A549 (cell line): ENCODE data around the gene WDFY2.

Source experiments
- CHD4 ChIP-seq: fragments of 200-600 bp; sonication (generic); IDR thresholded peaks from 2 replicates; pipeline ENCODE4 v1.6.1; 2016; ENCODE audit warnings: antibody characterized with exemption, mild to moderate bottlenecking, borderline replicate concordance
- MAFK ChIP-seq: fragments of 450-650 bp; IDR thresholded peaks from 2 replicates; pipeline ENCODE4 v1.6.1; 2014; ENCODE audit not compliant: partially characterized antibody
- PBX3 ChIP-seq: IDR thresholded peaks from 2 replicates; pipeline ENCODE4 v1.6.1; 2012
- POLR2A ChIP-seq: IDR thresholded peaks from 2 replicates; pipeline ENCODE4 v1.6.1; 2012; ENCODE audit warnings: mild to moderate bottlenecking, low read length
- RNF2 ChIP-seq: fragments of 200-600 bp; sonication (generic); IDR thresholded peaks from 2 replicates; pipeline ENCODE4 v1.6.1; 2016; ENCODE audit warnings: low read depth, mild to moderate bottlenecking, antibody characterized with exemption, moderate library complexity, borderline replicate concordance
- USF2 ChIP-seq: fragments of 450-650 bp; IDR thresholded peaks from 2 replicates; pipeline ENCODE4 v1.6.1; 2014; ENCODE audit warnings: antibody characterized with exemption
- ZNF302 ChIP-seq: fragments of 250-450 bp; sonication (Bioruptor Pico); IDR thresholded peaks from 2 replicates; pipeline ENCODE4 v1.9.0; 2021; ENCODE audit warnings: inconsistent platforms, mild to moderate bottlenecking, moderate library complexity
- ZSCAN20 ChIP-seq: fragments of 250-450 bp; sonication (Bioruptor Pico); IDR thresholded peaks from 2 replicates; pipeline ENCODE4 v1.8.0; 2022; ENCODE audit warnings: mild to moderate bottlenecking, moderate library complexity
- TF ChIP-seq, protein P1 (sequence below): fragments of >200 bp; sonication (Bioruptor Twin); formaldehyde crosslinking; IDR thresholded peaks from 3 replicates; pipeline ENCODE4 v1.5.1; 2016
- TF ChIP-seq, protein P2 (sequence below): fragments of 200-600 bp; sonication (generic); IDR thresholded peaks from 2 replicates; pipeline ENCODE4 v1.6.1; 2016; ENCODE audit warnings: antibody characterized with exemption, mild to moderate bottlenecking, moderate library complexity

- TF ChIP-seq, protein P1, sequence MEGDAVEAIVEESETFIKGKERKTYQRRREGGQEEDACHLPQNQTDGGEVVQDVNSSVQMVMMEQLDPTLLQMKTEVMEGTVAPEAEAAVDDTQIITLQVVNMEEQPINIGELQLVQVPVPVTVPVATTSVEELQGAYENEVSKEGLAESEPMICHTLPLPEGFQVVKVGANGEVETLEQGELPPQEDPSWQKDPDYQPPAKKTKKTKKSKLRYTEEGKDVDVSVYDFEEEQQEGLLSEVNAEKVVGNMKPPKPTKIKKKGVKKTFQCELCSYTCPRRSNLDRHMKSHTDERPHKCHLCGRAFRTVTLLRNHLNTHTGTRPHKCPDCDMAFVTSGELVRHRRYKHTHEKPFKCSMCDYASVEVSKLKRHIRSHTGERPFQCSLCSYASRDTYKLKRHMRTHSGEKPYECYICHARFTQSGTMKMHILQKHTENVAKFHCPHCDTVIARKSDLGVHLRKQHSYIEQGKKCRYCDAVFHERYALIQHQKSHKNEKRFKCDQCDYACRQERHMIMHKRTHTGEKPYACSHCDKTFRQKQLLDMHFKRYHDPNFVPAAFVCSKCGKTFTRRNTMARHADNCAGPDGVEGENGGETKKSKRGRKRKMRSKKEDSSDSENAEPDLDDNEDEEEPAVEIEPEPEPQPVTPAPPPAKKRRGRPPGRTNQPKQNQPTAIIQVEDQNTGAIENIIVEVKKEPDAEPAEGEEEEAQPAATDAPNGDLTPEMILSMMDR = no peak
- TF ChIP-seq CHD4 = no peak
- no peak for TF ChIP-seq POLR2A
- TF ChIP-seq, protein P2, sequence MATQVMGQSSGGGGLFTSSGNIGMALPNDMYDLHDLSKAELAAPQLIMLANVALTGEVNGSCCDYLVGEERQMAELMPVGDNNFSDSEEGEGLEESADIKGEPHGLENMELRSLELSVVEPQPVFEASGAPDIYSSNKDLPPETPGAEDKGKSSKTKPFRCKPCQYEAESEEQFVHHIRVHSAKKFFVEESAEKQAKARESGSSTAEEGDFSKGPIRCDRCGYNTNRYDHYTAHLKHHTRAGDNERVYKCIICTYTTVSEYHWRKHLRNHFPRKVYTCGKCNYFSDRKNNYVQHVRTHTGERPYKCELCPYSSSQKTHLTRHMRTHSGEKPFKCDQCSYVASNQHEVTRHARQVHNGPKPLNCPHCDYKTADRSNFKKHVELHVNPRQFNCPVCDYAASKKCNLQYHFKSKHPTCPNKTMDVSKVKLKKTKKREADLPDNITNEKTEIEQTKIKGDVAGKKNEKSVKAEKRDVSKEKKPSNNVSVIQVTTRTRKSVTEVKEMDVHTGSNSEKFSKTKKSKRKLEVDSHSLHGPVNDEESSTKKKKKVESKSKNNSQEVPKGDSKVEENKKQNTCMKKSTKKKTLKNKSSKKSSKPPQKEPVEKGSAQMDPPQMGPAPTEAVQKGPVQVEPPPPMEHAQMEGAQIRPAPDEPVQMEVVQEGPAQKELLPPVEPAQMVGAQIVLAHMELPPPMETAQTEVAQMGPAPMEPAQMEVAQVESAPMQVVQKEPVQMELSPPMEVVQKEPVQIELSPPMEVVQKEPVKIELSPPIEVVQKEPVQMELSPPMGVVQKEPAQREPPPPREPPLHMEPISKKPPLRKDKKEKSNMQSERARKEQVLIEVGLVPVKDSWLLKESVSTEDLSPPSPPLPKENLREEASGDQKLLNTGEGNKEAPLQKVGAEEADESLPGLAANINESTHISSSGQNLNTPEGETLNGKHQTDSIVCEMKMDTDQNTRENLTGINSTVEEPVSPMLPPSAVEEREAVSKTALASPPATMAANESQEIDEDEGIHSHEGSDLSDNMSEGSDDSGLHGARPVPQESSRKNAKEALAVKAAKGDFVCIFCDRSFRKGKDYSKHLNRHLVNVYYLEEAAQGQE = no peak
- no peak for TF ChIP-seq MAFK
- TF ChIP-seq ZNF302 (CRISPR knock-in tag) = no peak
- no peak for TF ChIP-seq USF2
- TF ChIP-seq PBX3 = no peak
- no peak for TF ChIP-seq ZSCAN20 (CRISPR knock-in tag)
- no peak for TF ChIP-seq RNF2
These were observed 90.0 kb downstream of the WDFY2 start for GRCh38 chr13:51674276-51674675.
